HG02798 (cell line): ENCODE results near the gene CNTRL.
"Not testable (repeated sequence)": the region's sequence is repeated elsewhere in the genome, so short reads cannot be mapped to it uniquely, and the experiment has no call there.

ENCODE experiments used
- ATAC-seq: cut with Tn5 transposase; IDR thresholded peaks from one replicate; pipeline ENCODE4 v1.9.1; 2021; ENCODE audit warnings: mild to moderate bottlenecking; ENCODE audit not compliant: unreplicated experiment, poor library complexity

Gene CNTRL, protein sequence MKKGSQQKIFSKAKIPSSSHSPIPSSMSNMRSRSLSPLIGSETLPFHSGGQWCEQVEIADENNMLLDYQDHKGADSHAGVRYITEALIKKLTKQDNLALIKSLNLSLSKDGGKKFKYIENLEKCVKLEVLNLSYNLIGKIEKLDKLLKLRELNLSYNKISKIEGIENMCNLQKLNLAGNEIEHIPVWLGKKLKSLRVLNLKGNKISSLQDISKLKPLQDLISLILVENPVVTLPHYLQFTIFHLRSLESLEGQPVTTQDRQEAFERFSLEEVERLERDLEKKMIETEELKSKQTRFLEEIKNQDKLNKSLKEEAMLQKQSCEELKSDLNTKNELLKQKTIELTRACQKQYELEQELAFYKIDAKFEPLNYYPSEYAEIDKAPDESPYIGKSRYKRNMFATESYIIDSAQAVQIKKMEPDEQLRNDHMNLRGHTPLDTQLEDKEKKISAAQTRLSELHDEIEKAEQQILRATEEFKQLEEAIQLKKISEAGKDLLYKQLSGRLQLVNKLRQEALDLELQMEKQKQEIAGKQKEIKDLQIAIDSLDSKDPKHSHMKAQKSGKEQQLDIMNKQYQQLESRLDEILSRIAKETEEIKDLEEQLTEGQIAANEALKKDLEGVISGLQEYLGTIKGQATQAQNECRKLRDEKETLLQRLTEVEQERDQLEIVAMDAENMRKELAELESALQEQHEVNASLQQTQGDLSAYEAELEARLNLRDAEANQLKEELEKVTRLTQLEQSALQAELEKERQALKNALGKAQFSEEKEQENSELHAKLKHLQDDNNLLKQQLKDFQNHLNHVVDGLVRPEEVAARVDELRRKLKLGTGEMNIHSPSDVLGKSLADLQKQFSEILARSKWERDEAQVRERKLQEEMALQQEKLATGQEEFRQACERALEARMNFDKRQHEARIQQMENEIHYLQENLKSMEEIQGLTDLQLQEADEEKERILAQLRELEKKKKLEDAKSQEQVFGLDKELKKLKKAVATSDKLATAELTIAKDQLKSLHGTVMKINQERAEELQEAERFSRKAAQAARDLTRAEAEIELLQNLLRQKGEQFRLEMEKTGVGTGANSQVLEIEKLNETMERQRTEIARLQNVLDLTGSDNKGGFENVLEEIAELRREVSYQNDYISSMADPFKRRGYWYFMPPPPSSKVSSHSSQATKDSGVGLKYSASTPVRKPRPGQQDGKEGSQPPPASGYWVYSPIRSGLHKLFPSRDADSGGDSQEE (N-terminal part only)

DNA sequence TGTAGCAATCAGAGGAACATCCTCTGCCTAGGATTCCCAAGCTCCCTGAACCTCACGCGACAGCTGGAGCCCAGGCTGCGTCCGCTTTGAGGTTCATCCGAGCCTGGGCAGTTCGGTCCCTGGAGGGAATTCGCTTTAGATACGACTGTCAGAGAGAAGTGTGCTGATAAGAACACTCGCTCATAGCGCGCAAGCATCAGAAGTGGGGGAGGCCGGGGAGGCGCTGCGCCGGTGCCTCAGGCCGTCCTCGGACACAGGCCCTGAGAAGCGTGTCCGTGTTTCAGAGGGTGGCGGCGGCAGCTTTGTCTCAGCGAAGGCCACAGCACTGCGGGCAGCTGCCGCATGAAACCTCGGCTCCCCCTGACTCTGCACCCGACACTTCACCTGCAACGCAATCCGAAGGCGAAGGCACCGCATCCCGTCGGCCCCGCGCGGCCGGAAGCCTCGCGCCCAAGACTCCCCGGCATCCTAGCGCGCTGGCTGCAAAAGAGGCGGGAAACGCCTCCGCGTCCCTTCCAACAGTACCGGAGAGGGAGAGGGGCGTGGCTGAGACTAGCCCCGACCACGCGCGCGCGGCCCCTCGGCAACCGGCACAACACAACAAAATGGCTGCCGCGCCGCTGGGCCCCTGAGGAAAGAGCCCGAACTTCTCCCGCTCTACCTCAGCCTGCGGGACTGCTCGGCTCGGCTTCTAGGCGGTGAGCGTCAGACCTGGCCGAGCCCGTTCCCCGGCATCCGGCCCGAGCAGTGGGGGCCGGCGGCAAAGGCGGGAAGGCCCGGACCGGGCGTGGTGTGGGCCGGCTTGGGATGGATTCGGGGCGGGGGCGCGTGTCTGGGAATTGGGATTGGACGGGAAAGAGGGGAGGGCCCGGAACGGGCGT lies at the start of gene CNTRL:
TSS of gene CNTRL (plus strand) at position 586 of the 881 bp plus-strand sequence. CDS start 13,372 bp downstream, outside the sequence.
- ATAC-seq: peak; percentile 81

DNA sequence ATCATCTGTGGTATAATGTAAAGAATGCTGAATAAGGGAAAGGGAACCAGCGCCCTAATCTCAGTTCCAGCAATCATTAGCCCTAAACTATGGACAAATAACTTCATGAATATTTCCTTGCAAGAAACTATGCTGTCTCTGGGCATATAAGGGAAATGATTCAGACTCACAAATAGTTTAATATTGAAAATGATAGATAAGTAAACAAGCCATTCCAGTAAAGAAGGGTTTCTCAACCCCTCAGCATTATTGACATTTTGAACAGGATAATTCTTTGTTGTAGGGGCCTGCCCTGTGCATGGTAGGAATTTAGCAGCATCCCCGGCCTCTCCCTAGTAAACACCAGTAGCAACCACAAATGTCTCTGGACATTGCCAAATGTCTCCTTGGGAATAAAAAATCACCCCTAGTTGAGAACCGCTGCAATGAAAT lies 48.5 kb upstream of the CNTRL start:
- no peak for ATAC-seq

DNA sequence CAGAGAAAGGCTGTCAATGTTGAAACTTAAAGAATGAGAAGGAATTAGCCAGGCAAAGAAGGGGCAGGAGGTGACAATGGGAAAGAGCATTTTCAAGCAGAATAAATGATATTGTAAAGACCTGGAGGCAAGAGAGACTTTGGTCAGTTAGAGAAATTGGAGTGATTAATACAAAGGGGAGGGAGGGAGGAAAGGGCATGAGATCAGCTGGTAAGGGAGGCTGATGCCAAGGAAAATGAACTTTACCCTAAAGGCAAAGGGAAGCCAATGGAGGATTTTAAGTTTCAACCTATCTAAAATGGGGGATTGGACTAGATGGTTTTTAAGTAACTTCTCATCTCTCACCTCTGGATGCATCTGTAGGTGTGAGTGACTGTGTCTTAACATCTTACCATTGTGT lies 48.0 kb upstream of the CNTRL start:
- ATAC-seq: no peak

DNA sequence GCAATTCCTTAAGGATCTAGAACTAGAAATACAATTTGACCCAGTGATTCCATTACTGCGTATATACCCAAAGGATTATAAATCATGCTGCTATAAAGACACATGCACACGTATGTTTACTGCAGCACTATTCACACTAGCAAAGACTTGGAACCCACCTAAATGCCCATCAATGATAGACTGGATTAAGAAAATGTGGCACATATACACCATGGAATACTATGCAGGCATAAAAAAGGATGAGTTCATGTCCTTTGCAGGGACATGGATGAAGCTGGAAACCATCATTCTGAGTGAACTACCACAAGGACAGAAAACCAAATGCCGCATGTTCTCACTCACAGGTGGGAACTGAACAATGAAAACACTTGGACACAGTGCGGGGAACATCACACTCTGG lies 46.5 kb upstream of the CNTRL start:
- ATAC-seq: not testable (repeated sequence)

DNA sequence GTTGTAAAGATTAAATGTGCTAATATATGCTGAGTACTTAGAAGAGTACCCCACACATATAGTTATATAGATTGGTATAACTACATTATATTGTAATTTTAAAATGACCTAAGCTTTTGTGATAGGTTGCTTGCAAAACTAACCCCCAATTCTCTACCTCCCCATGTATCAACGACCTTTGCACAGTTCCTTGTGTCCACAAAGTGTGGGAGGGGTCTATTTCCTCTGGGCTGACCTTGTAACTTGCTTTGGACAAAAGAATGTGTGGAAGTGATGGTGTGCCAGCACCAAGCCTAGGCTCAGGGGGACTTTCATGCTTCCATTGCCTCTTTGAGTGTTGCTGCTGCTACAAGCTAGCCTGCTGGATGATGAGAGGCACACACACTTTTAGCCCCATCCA lies 45.3 kb upstream of the CNTRL start:
- no peak for ATAC-seq

DNA sequence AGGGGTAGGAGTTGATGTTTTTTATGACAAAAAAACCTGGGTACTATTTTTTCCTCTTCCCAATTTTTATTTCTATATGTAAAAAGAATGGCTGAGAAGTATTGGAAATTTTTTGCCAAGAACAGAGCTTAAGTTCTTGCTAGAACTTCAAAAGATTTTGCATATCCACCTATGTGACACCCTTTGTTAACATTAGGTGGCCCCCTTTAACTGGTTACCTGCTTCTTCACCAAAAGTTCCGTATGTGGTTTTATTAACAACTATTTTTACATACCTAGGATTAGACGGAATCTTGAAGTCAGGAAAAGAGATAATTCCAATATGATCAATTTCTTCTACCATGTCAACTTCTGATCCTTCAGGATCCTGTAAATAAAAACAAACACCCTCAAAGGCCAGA lies 40.2 kb upstream of the CNTRL start:
- no peak for ATAC-seq

DNA sequence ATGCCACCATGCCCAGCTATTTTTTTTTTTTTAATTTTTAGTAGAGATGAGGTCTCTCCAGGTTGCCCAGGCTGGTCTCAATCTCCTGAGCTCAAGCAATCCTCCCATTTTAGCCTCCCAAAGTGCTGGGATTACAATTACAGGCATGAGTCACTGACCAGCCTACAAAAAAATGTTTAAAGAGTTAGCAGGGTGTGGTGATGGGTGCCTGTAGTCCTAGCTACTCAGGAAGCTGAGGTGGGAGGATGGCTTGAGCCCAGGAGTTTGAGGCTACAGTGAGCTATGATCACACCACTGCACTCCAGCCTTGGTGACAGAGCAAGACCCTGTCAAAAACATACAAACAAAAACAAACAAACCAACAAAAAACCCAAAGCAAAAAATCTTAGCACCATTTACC lies 39.0 kb upstream of the CNTRL start:
- not testable (repeated sequence) for ATAC-seq

DNA sequence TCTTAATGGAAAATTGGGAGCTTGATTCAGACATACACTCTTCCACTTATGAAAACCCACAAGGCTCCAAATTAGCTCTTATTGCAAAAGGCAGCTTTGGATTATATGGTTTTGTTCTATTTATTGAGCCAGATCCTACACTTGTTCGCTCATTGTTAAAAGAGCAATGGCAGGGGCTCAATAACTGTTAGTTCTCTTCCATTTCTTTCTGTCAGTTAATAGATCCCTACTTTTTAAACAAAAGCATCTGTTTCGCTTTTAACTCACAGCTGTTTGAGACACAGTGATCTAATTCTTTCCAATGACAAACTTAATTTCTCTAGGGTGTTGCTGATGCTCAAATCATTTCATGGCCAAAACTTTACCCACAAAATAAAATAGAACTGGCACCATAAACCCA lies 36.4 kb upstream of the CNTRL start:
- no peak for ATAC-seq

DNA sequence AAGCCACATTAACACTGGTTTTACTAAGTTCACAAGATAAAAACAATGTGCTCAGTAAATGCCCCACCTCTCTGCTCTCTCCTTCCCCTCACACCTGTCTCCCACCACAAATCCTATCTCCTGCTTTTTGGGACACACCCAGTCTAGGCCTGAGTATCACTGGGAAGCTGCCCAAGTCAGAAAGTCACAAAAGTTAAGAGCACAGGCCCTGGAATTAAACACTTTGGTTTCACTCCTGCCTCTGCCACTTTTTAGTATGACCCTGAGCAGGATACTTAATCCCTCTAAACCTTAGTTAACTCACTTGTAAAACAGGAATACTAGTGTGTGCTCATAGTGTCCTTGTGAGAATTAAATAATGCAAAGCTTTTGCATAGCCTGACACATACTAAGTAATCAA lies 36.0 kb upstream of the CNTRL start:
- ATAC-seq: no peak

DNA sequence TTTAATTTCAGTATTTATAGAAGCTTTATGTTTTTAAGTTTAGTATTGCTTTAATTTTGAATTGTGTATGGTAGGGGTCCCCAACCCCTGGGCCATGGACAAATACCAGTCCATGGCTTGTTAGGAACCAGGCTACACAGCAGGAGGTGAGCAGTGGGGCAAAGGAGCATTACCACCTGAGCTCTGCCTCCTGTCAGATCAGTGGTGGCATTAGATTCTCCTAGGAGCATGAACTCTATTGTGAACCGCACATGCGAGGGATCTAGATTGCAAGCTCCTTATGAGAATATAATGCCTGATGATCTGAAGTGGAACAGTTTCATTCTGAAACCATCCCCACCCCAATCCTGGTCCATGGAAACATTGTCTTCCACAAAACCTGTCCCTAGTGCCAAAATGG lies 26.6 kb upstream of the CNTRL start:
- no peak for ATAC-seq

DNA sequence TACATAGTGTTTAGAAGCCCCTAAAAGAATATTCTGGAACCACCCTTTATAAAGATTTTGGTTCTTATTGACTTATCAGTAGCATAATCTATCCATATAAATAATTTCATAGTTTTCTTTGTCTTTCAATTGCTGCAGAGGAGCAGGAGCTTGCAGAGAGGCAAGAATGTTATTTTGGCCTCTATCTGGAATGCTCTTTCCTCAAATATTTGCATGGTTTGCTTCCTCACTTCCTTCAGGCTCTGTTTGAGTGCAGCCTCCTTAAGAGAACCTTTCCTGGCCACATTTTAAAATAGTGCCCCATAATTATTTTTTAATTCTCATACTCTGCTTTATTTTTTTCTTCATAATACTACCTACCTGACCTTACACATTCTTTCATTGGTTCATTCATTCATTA lies 26.1 kb upstream of the CNTRL start:
- no peak for ATAC-seq

DNA sequence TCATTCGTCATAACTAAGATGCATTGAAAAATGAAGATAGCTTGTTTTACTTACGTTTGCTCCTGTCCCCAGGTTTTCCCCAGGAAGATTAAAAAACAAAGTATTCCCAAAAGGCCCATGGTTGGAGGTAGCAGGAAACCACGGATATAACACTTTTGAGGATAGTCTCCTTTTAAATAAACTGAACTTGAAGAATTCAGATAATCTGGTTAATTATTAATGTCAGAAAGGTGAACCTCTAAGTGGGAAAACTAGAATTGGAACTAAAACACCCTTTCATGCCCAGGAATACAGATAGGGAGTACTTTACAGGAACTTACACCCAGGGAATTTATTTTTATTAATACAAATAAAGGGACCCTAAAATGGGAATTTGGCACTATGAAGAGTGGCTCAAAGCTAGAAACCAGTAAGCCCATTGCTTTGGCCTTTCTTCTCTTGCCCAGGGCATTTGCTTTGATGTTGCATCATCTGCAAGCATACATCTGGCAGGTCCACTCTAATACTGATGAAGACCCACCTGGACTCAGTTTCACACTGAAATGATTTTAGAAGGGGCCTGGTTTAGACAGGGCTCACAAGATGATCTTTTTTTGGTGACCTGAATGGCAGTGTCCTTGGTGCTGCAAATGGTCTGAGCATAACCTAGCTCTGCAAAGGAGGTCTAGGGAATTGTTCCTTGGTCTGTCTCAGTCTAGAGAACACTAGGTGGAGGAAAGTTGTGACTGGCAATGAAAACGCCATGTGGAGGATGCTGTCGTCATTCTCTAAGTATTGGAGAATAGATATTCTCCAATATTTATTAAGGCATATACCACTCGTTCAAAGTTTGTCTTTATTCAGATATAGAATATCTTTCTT lies 24.4 kb upstream of the CNTRL start, which contains the start of gene C5:
TSS of gene C5 (minus strand) at position 148 of the 861 bp plus-strand sequence. CDS start at position 119, 29 bp downstream.
- no peak for ATAC-seq

DNA sequence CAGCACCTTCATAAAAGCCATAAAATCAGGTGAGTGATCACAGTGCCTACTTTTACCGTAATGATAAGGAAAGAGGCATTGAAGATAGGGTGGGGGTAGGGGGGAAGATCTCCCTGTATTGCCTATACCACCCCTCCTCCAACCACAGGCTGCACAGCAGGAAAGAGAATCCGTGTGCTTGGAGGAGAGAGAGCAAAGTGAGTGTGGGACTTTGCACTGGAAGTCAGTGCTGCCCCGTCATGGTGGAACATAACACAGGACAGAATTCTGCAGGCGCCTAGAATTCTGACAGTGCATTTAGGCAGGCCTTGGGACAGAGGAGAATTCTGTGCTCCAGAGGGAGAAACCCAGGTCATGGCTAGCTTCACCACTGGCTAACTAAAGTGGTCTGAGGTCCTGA lies 21.2 kb upstream of the CNTRL start:
- no peak for ATAC-seq

DNA sequence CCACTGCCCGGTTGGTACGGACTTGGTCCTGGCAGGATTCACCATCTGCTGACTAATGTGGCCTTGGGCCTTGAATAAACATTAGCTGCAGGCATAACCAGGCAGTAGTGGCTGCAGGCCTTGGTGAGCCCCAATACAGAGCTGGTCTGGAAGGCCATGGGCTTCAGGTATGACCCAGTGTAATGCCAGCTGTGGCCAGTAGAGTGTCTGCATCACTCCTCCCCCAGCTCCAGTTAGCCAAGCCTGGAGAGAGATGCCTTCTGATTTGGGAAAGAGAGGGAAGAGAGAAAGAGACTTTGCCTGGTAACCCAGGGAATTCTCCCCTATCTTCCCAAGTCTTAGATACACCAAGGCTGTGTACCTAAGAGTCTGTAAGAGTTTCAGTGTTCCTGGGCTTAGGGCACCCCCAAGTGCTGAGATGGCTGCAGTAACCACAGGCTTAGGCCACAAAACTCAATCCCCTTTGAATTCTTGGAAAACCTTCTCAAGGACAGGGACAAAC lies 19.1 kb upstream of the CNTRL start:
- ATAC-seq: no peak

DNA sequence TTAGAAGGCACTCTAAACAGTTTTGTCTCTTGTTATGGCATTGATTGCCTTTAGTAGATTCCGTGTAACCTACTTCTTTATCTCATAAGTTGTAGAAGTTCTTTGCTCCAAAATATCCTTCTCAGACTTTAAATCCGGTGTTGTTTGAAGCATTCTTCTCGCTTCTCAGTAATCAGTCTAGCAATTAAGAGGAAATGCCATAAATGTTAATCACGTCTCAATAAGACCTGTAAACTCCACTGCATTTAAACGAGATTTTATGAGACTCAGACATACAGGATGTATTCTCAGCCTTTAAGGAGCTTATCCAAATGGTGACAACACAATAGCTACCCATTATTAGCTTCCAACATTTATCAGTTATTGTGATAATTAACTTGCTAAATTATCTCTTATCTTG lies 16.9 kb upstream of the CNTRL start:
- ATAC-seq: no peak

DNA sequence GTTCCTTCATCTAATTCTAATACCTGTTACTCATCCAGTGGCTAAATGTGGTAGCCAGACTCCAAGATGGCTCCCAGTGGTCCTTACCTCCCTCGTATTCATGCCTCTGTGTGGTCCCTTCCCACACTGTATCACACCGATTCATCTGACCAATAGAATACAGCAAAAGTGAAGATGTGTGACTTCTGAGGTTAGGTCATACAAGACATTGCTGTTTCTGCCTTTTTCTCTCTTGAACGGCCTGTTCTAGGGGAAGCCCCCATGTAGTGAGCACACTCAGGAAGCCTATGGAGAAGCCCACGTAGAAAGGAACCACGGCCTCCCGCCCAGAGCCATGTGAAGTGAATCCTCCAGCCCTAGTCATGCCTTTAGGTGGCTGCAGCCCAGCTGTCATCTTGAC lies 15.2 kb upstream of the CNTRL start:
- ATAC-seq: no peak

DNA sequence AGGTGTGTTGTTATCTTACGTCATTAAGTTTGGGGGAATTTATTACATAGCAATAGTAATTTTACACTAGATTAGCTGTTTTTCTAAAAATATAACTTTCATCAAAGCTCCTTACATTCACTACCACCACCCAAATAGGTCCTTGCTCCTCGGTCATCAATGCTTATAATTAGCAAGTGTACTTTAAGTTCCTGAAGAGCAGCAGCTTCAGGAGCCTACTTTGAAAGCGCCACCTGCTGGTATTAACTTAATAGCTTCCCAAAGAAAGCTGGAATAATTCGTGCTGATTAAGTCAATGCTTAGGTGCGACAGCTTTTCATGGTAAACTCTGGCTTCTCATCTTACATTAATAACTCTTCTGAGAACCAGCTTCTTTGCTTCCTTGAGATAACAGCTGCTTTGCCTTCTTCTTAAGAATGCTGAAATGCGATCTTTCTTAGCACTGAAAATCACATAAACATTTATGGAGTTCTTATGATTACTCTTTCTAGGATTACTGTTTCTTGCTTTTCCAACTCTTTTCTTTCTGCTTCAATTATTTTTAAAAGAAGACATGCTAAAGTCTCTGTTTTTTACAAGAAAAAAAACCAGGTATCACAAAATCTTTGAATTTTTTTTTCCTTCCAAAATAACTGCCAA lies 14.6 kb upstream of the CNTRL start:
- ATAC-seq: no peak

DNA sequence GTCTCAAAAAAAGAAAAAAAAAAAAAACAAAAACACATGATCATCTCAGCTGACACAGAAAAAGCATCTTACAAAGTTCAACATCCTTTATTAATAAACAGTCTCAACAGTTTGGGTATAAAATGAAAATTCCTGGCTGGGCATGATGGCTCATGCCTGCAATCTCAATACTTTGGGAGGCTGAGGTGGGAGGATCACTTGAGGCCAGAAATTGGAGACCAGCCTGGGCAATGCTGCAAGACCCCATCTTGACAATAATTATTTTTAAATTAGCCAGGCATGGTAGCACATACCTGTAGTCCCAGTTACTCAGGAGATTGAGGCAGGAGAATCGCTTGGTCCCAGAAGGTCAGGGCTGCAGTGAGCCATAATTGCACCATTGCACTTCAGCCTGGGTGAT lies 7.9 kb upstream of the CNTRL start:
- no peak for ATAC-seq
